Astrocyte of the spinal cord (primary cell): ENCODE measurements around the gene KHDC4.

Experiments used
- DNase-seq: peaks from one replicate; pipeline ENCODE4 v3.0.0; 2011; ENCODE audit warnings: low read depth, low spot score
- H3K4me3 ChIP-seq: 2 replicates; pipeline ENCODE4 v1.5.1; 2011; ENCODE audit warnings: low read depth, mild to moderate bottlenecking, low read length, moderate library complexity
- CTCF ChIP-seq: IDR thresholded peaks from 2 replicates; pipeline ENCODE4 v1.5.1; 2012; ENCODE audit warnings: low read depth, mild to moderate bottlenecking, low read length, inconsistent platforms
- in situ Hi-C: cut with HindIII; loops from 2 replicates; pipeline ENCODE4 v1.10.0; 2017; ENCODE audit warnings: low sequenced_read_pairs

Gene KHDC4

GRCh38 chr1:155950829-155951228 lies 16.6 kb upstream of the KHDC4 start:
- in situ Hi-C loops = no loop called here
- no peak overlapping the region for H3K4me3 ChIP-seq
- TF ChIP-seq CTCF = no peak

DNA sequence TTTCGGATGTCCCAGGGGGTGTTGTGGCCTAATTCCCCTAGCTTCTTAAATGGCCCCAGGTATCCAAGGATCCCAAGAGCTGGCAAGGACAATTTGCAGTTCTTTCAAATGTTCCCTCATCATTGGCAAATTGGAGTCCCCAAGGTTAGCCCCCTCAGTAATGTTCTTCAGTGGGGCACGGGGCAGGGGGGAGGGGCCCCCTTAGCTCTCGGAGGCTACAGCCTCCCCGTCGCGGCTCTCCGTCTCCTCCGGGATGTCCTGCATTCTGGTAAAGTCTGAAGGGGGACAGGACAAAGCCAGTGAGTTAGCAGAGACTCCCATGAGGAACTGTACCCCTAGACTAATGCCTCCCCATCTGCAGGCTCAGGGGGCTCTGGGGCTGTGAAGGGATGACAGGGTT lies 13.5 kb upstream of the KHDC4 start:
- no peak overlapping the region for H3K4me3 ChIP-seq
- in situ Hi-C loops = no loop called here
- TF ChIP-seq CTCF = no peak
- DNase-seq = no peak

More at GRCh38 chr1:155950829-155951228, 16.6 kb upstream of the KHDC4 start:
- DNase-seq = no peak

- no peak for DNase-seq
- in situ Hi-C loops = no loop called here
- TF ChIP-seq CTCF = no peak
- H3K4me3 ChIP-seq = no peak overlapping the region
Observed at GRCh38 chr1:155947292-155947691, 13.1 kb upstream of the KHDC4 start.

DNA sequence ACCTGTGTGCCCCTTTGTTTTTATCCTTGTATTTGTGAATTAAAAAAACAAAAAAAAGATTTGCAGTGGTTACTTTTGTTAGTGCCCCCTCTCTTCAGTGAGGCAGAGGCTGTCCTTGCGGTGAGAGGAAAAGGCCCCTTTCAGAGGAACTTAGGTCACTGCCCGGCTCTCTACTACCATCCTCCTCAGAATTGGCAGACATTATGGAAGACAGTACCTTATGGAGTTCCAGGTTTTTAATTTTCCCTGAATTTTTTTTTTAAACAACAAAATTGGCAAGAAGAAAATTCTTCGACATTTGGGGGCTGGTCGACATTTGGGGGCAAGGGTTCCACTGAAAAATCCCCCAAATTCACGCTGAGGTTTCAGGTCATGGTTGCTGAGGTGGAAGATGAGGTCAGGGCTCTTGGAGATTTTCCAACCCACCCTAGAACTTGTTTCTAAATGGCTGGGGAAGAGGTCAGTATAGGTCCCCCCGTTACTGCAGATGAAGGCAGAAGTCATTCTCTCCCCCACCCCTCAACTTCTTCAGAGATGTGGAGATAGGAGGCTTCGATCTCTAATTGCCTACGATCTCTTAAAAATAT lies 12.5 kb upstream of the KHDC4 start:
- no peak for DNase-seq
- in situ Hi-C loops = no loop called here
- no peak for TF ChIP-seq CTCF
- H3K4me3 ChIP-seq = no peak overlapping the region

GRCh38 chr1:155944444-155944799 lies 10.2 kb upstream of the KHDC4 start:
- no peak for DNase-seq
- TF ChIP-seq CTCF = no peak
- in situ Hi-C loops = no loop called here

GRCh38 chr1:155942578-155943141 lies 8.4 kb upstream of the KHDC4 start:
- in situ Hi-C loops = no loop called here
- no peak for TF ChIP-seq CTCF
- no peak overlapping the region for H3K4me3 ChIP-seq
- no peak for DNase-seq

More at GRCh38 chr1:155944444-155944799, 10.2 kb upstream of the KHDC4 start:
- H3K4me3 ChIP-seq = no peak overlapping the region
